Measurements from ENCODE around the gene FOXA2. TPM values are rescaled to one million over a fixed set of nuclear protein-coding genes. Genes with fewer than 3 reads are reported as not detected.

The FOXA2 gene
- total and polyA plus RNA-seq, 2 of the 13 experiments (the other 11 are each of a cell fraction or from before 2014, with no cell fraction given), result 8.8 to 12.2 TPM

- TF ChIP-seq SSRP1 (CRISPR knock-in tag; IDR thresholded peaks at IDR 0.05) (peak; percentile 69; the same call in 1 of the 2 replicates), SALL2 (CRISPR knock-in tag; IDR thresholded peaks at IDR 0.05) (no peak), ZNF12 (CRISPR knock-in tag; IDR thresholded peaks at IDR 0.05) (no peak), POLR2G (IDR thresholded peaks at IDR 0.05; ENCODE audit: low read depth, low read length) (peak; percentile 77), ZNF3 (CRISPR knock-in tag; IDR thresholded peaks at IDR 0.05) (no peak), SMAD1 (CRISPR knock-in tag; IDR thresholded peaks at IDR 0.05; ENCODE audit: borderline replicate concordance, low read depth) (0 out of 2 replicates have a peak, but pooled peaks have one; percentile 23), CEBPB (IDR thresholded peaks at IDR 0.05; ENCODE audit: borderline replicate concordance, low read depth, low read length) (no peak), SATB2 (CRISPR knock-in tag; IDR thresholded peaks at IDR 0.05) (no peak; the same call in 1 of the 2 replicates), EP300 (IDR thresholded peaks at IDR 0.05; ENCODE audit: low read depth in 2 of 2, low read length in 2 of 2) (no peak), EP300 (CRISPR knock-in tag; IDR thresholded peaks at IDR 0.05; ENCODE audit: borderline replicate concordance) (no peak; the same call in 1 of the 2 replicates), ZIK1 (CRISPR knock-in tag; IDR thresholded peaks at IDR 0.05; ENCODE audit: borderline replicate concordance, low read depth) (peak; percentile 57; the same call in 1 of the 2 replicates), ETV5 (CRISPR knock-in tag; IDR thresholded peaks at IDR 0.05; ENCODE audit: borderline replicate concordance) (no peak; the same call in 1 of the 2 replicates), PAX8 (CRISPR knock-in tag; IDR thresholded peaks at IDR 0.05; ENCODE audit: borderline replicate concordance) (no peak; the same call in 1 of the 2 replicates), ZKSCAN5 (CRISPR knock-in tag; IDR thresholded peaks at IDR 0.05) (peak; percentile 81), SRSF4 (IDR thresholded peaks at IDR 0.05; ENCODE audit: low read depth, low read length, poor library complexity, severe bottlenecking) (no peak), ZKSCAN8 (CRISPR knock-in tag; IDR thresholded peaks at IDR 0.05; ENCODE audit: borderline replicate concordance) (no peak), HNF1A (IDR thresholded peaks at IDR 0.05; ENCODE audit: low read depth) (no peak), HNF1A (CRISPR knock-in tag; IDR thresholded peaks at IDR 0.05; ENCODE audit: borderline replicate concordance) (no peak; the same call in 1 of the 2 replicates)
- TF ChIP-seq, protein P1, sequence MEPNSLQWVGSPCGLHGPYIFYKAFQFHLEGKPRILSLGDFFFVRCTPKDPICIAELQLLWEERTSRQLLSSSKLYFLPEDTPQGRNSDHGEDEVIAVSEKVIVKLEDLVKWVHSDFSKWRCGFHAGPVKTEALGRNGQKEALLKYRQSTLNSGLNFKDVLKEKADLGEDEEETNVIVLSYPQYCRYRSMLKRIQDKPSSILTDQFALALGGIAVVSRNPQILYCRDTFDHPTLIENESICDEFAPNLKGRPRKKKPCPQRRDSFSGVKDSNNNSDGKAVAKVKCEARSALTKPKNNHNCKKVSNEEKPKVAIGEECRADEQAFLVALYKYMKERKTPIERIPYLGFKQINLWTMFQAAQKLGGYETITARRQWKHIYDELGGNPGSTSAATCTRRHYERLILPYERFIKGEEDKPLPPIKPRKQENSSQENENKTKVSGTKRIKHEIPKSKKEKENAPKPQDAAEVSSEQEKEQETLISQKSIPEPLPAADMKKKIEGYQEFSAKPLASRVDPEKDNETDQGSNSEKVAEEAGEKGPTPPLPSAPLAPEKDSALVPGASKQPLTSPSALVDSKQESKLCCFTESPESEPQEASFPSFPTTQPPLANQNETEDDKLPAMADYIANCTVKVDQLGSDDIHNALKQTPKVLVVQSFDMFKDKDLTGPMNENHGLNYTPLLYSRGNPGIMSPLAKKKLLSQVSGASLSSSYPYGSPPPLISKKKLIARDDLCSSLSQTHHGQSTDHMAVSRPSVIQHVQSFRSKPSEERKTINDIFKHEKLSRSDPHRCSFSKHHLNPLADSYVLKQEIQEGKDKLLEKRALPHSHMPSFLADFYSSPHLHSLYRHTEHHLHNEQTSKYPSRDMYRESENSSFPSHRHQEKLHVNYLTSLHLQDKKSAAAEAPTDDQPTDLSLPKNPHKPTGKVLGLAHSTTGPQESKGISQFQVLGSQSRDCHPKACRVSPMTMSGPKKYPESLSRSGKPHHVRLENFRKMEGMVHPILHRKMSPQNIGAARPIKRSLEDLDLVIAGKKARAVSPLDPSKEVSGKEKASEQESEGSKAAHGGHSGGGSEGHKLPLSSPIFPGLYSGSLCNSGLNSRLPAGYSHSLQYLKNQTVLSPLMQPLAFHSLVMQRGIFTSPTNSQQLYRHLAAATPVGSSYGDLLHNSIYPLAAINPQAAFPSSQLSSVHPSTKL (CRISPR knock-in tag; IDR thresholded peaks at IDR 0.05), result no peak
These were observed 6.7 kb downstream of the FOXA2 start (continued) for GRCh38 chr20:22577515-22578220.
